SU-DHL-6 (cell line): ENCODE measurements around the gene ZFX.

Experiments used
- H2AFZ ChIP-seq: fragments of 200-600 bp; sonication (generic); 2 replicates; pipeline ENCODE4 v1.6.1; 2014; ENCODE audit warnings: low read depth, mild to moderate bottlenecking, moderate library complexity, mixed read lengths, antibody characterized with exemption, low read length; ENCODE audit not compliant: severe bottlenecking
- H3F3A ChIP-seq: fragments of 200-600 bp; shearing (Covaris generic); 2 replicates; pipeline ENCODE4 v1.6.0; 2016; ENCODE audit warnings: antibody characterized with exemption, mild to moderate bottlenecking; ENCODE audit not compliant: insufficient read depth
- H3K27ac ChIP-seq: fragments of 200-600 bp; sonication (generic); 2 replicates; pipeline ENCODE4 v1.5.1; 2016; ENCODE audit warnings: low read depth, mild to moderate bottlenecking, low read length, moderate library complexity, mixed read lengths
- H3K27me3 ChIP-seq: fragments of 200-600 bp; sonication (generic), shearing (Covaris generic); 2 replicates; pipeline ENCODE4 v1.6.0; 2014; ENCODE audit warnings: mild to moderate bottlenecking, low read length
- H3K36me3 ChIP-seq: fragments of 200-600 bp; sonication (generic); 2 replicates; pipeline ENCODE4 v1.6.1; 2014; ENCODE audit warnings: mild to moderate bottlenecking, low read length, mixed read lengths
- H3K4me2 ChIP-seq: fragments of 300-600, 200-600 bp; shearing (Covaris generic), sonication (generic); 2 replicates; pipeline ENCODE4 v1.6.0; 2014; ENCODE audit warnings: low read length, low read depth, mild to moderate bottlenecking; ENCODE audit not compliant: poor library complexity, severe bottlenecking
- H3K4me3 ChIP-seq: fragments of 200-600 bp; sonication (generic); 2 replicates; pipeline ENCODE4 v1.5.1; 2014; ENCODE audit warnings: antibody characterized with exemption, low read length, mild to moderate bottlenecking, mixed read lengths; ENCODE audit not compliant: insufficient read depth, poor library complexity, severe bottlenecking
- H3K79me2 ChIP-seq: fragments of 200-600 bp; sonication (generic); 2 replicates; pipeline ENCODE4 v1.6.1; 2014; ENCODE audit warnings: mild to moderate bottlenecking, low read length, moderate library complexity; ENCODE audit not compliant: insufficient read depth
- H3K9ac ChIP-seq: fragments of 200-600 bp; sonication (generic); 2 replicates; pipeline ENCODE4 v1.7.0; 2014; ENCODE audit warnings: mild to moderate bottlenecking, low read length
- H3K9me2 ChIP-seq: fragments of 200-600 bp; sonication (generic); replicated peaks from 2 replicates; pipeline ENCODE4 v1.6.1; 2014; ENCODE audit warnings: low read length; ENCODE audit not compliant: insufficient read depth
- H3K9me3 ChIP-seq: fragments of 200-600 bp; sonication (generic); 2 replicates; pipeline ENCODE4 v1.6.1; 2014; ENCODE audit warnings: low read length, mixed read lengths; ENCODE audit not compliant: insufficient read depth
- H4K20me1 ChIP-seq: fragments of 200-600 bp; sonication (generic); 2 replicates; pipeline ENCODE4 v1.6.1; 2014; ENCODE audit warnings: low read depth, mild to moderate bottlenecking, antibody characterized with exemption, low read length, moderate library complexity, mixed read lengths
- CTCF ChIP-seq: fragments of 200-600 bp; sonication (generic); IDR thresholded peaks from one replicate; pipeline ENCODE4 v1.5.1; 2017; ENCODE audit warnings: antibody characterized with exemption, mild to moderate bottlenecking, low read length, moderate library complexity; ENCODE audit not compliant: insufficient read depth, poor library complexity, severe bottlenecking
- EZH2phosphoT487 ChIP-seq: fragments of 200-600 bp; sonication (generic), shearing (Covaris generic); conservative IDR thresholded peaks from 2 replicates; pipeline ENCODE4 v1.6.1; 2018; ENCODE audit warnings: mild to moderate bottlenecking, antibody characterized with exemption, low read length, moderate library complexity, mixed read lengths

ZFX gene

GRCh38 chrX:24219320-24219719 lies 69.8 kb downstream of the ZFX start:
- H3K36me3 ChIP-seq = no peaks in the 10 kb centered on the region
- no peak for TF ChIP-seq CTCF
- no peak for TF ChIP-seq EZH2phosphoT487

GRCh38 chrX:24221872-24222271 lies 72.3 kb downstream of the ZFX start:
- H3K9me3 ChIP-seq = no peaks in the 10 kb centered on the region
- H3K27ac ChIP-seq = no peak overlapping the region
- no peak overlapping the region for H2AFZ ChIP-seq
- no peak overlapping the region for H3K9ac ChIP-seq
- H4K20me1 ChIP-seq = no peaks in the 10 kb centered on the region
- H3K4me3 ChIP-seq = no peak overlapping the region
- H3K79me2 ChIP-seq = no peaks in the 10 kb centered on the region
- TF ChIP-seq EZH2phosphoT487 (no peak), CTCF (no peak)
- no peaks in the 10 kb centered on the region for H3K9me2 ChIP-seq
- no peaks in the 10 kb centered on the region for H3K27me3 ChIP-seq
- no peak overlapping the region for H3K4me2 ChIP-seq
- no peaks in the 10 kb centered on the region for H3F3A ChIP-seq
- H3K36me3 ChIP-seq = no peaks in the 10 kb centered on the region

More at GRCh38 chrX:24219320-24219719, 69.8 kb downstream of the ZFX start:
- H3K79me2 ChIP-seq = no peaks in the 10 kb centered on the region
- no peaks in the 10 kb centered on the region for H3K27me3 ChIP-seq
- H3K4me2 ChIP-seq = no peak overlapping the region
- no peak overlapping the region for H3K4me3 ChIP-seq
- H3F3A ChIP-seq = no peaks in the 10 kb centered on the region; the same call in 1 of the 2 replicates
- H2AFZ ChIP-seq = no peak overlapping the region
- no peak overlapping the region for H3K27ac ChIP-seq
- H3K9me2 ChIP-seq = no peaks in the 10 kb centered on the region
- H3K9ac ChIP-seq = no peak overlapping the region
- H4K20me1 ChIP-seq = no peaks in the 10 kb centered on the region
- H3K9me3 ChIP-seq = no peaks in the 10 kb centered on the region

- no peaks in the 10 kb centered on the region for H3K79me2 ChIP-seq
- no peak overlapping the region for H3K4me3 ChIP-seq
- TF ChIP-seq CTCF (no peak), EZH2phosphoT487 (no peak)
- H3K36me3 ChIP-seq = no peaks in the 10 kb centered on the region
- H3K9me2 ChIP-seq = no peaks in the 10 kb centered on the region
- H3F3A ChIP-seq = no peaks in the 10 kb centered on the region
- no peaks in the 10 kb centered on the region for H3K9me3 ChIP-seq
- no peak overlapping the region for H3K4me2 ChIP-seq
- no peaks in the 10 kb centered on the region for H4K20me1 ChIP-seq
- H2AFZ ChIP-seq = no peak overlapping the region
- H3K27me3 ChIP-seq = no peaks in the 10 kb centered on the region
- H3K9ac ChIP-seq = no peak overlapping the region
- H3K27ac ChIP-seq = no peak overlapping the region
Measured at GRCh38 chrX:24225265-24225664, 75.7 kb downstream of the ZFX start.
